AG04449 (cell line): ENCODE results near the gene GTF3C1.

ENCODE experiments used
- CTCF ChIA-PET: fragments of 350-600 bp; formaldehyde crosslinking; extraction: SDS; loops from one replicate; lab custom pipeline; 2021; ENCODE audit warnings: antibody characterized with exemption; lab: Yijun Ruan, JAX
- POLR2A ChIA-PET: fragments of 400-600, 350-600 bp; formaldehyde crosslinking; extraction: SDS; loops from one replicate; lab custom pipeline; 2020; ENCODE audit warnings: antibody characterized with exemption, inconsistent platforms; lab: Yijun Ruan, JAX
- DNase-seq: peaks from one replicate; pipeline ENCODE4 v3.0.0-alpha.2; 2010; ENCODE audit warnings: low read depth, low spot score
- H3K4me3 ChIP-seq: 2 replicates; pipeline ENCODE4 v1.5.1; 2011; ENCODE audit warnings: low read depth, mild to moderate bottlenecking, control low read depth, low read length
- TF ChIP-seq, protein P1 (sequence below): IDR thresholded peaks from one replicate; pipeline ENCODE4 v1.5.1; 2011; ENCODE audit warnings: mild to moderate bottlenecking, moderate library complexity, low read length, control low read depth, inconsistent platforms; ENCODE audit not compliant: insufficient read depth; ENCODE audit errors: missing control alignments

Gene GTF3C1

DNA sequence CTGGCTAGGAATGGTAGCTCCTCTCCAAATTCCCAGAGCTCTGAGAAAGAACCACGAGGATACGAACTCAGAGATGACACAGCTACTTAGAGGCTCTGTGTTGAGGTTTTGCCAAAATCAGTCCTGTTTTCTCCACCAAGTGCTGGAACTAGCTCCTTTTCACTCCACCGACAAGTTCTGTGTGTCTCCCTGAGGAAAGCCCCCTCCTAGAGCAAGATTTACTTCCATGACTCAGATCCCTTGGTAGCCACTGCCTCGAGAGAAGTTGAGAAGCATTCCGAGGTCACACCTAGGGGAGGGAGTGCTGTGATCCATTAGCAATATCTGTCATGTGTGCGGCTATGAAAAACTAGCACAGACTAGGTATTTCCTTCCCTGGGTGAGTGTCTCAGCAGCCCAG lies 117.2 kb downstream of the GTF3C1 start:
- H3K4me3 ChIP-seq: no peak overlapping the region
- TF ChIP-seq, protein P1, sequence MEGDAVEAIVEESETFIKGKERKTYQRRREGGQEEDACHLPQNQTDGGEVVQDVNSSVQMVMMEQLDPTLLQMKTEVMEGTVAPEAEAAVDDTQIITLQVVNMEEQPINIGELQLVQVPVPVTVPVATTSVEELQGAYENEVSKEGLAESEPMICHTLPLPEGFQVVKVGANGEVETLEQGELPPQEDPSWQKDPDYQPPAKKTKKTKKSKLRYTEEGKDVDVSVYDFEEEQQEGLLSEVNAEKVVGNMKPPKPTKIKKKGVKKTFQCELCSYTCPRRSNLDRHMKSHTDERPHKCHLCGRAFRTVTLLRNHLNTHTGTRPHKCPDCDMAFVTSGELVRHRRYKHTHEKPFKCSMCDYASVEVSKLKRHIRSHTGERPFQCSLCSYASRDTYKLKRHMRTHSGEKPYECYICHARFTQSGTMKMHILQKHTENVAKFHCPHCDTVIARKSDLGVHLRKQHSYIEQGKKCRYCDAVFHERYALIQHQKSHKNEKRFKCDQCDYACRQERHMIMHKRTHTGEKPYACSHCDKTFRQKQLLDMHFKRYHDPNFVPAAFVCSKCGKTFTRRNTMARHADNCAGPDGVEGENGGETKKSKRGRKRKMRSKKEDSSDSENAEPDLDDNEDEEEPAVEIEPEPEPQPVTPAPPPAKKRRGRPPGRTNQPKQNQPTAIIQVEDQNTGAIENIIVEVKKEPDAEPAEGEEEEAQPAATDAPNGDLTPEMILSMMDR: no peak
- ChIA-PET CTCF (interaction anchor here (0.9 kb wide), 1 partner anchor 199 kb away, joined by 4 read pairs; no protein-coding TSS in a partner anchor), POLR2A (no interaction called here)
- DNase-seq: no peak

DNA sequence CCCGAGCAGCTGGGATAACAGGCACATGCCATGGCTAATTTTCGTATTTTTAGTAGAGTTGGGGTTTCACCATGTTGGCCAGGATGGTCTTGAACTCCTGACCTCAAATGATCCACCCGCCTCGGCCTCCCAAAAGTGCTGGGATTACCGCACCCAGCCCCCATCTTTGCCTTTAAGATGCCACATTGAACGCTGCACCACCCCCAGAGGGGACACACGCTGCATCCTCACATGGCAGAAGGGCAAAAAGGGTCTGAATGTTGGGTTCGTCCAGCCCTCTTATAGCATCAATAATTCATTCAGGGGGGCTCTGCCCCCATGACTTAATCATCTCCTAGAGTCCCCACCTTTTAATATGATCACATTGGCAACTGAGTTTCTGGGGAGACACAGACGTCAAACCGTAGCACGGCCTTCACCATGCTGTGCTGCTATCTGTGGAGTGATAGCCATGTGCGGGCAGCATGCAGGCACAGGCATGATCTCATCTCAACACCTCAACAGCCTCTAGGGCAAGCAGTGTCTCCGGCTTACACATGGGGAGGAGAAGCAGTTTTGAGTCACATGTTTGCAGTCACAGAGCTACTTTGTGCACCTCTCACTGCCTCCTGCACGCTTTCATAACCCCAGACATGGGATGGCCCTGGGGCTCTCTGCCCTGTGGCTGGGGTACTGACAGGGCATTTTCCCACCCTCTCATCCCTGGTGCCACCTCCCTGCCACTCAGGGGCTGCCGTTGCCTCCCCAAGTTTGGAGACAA lies 117.8 kb downstream of the GTF3C1 start:
- ChIA-PET POLR2A (no interaction called here), CTCF (no interaction called here)
- H3K4me3 ChIP-seq: no peak overlapping the region
- DNase-seq: no peak
- TF ChIP-seq, protein P1: no peak

DNA sequence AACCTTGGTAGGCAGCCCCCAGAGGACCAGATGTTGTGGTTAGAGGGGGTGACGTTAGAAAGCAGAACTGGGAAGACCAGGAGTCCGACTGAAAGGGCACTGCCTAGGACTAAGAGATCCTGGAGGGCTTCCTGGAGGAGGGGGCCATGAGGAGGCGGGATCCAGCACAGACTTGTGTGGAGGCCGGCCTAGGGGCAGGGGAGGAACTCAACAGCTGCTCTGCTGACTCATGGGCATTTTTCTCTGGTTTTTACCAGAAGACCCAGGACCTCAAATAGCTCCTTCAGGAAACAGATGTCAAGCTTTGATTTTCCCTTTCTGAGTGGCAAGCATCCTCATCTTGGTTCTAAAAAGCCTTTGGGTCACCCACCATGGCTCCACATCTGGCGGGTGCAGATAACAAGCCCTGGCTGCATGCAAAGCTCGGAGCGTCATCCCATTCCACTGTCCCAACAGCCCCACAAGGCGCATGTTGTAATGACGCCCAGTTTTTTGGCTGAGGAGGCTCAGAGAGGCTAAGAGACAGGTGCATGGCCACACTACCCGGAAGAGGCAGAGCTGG lies 118.7 kb downstream of the GTF3C1 start:
- no peak for DNase-seq
- ChIA-PET CTCF (interaction anchor here (0.6 to 1.1 kb wide), 4 partner anchors 9 to 196 kb away, joined by 3 read pairs; no protein-coding TSS in a partner anchor), POLR2A (no interaction called here)

DNA sequence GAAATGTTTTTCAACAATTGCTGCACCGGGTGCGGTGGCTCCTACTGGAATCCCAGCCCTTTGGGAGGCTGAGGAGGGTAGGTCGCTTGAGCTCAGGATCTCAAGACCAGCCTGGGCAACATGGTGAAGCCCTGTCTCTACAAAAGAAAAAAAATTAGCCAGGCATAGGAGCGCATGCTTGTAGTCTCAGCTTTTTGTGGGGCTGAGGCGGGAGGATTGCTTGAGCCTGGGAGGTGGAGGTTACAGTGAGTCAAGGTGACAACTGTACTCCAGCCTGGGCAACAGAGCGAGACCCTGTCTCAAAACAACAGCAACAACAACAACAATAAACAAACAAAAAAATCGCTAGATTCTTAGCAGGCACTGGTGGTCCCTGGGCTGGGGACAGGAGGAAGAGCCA lies 119.2 kb downstream of the GTF3C1 start:
- ChIA-PET CTCF (interaction anchor here (0.6 to 1.1 kb wide), 4 partner anchors 9 to 195 kb away, joined by 3 read pairs; no protein-coding TSS in a partner anchor), POLR2A (no interaction called here)
- TF ChIP-seq, protein P1: no peak
- DNase-seq: no peak
- H3K4me3 ChIP-seq: no peak overlapping the region

More for the DNA sequence above, 118.7 kb downstream of the GTF3C1 start:
- TF ChIP-seq, protein P1: no peak
- no peak overlapping the region for H3K4me3 ChIP-seq

DNA sequence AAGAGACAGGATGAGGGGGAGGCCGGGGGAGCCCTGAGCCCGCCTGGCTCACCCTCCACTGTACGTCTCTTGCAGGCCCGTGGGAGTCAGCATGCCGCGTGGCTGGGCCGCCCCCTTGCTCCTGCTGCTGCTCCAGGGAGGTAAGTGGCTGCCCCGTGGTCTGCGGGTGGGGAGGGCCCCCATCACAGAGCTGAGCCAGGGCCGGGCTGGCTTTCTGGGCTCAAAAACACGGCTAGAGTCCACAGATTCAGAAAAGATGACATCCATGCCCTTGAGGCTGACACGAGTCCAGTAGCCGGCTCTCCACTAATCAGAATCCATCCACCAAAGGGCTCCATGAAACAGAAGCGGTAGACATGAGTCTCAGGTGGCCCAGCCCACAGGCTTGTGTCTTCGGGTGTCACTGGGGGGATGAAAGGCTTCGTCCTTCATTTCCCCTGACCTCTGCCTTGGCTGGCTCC lies 119.7 kb downstream of the GTF3C1 start:
- POLR2A ChIA-PET: no interaction called here
- no peak for DNase-seq
- CTCF ChIA-PET: interaction anchor here (1.1 kb wide), 1 partner anchor 195 kb away, joined by 3 read pairs; no protein-coding TSS in a partner anchor
- TF ChIP-seq, protein P1: no peak
- no peak overlapping the region for H3K4me3 ChIP-seq

DNA sequence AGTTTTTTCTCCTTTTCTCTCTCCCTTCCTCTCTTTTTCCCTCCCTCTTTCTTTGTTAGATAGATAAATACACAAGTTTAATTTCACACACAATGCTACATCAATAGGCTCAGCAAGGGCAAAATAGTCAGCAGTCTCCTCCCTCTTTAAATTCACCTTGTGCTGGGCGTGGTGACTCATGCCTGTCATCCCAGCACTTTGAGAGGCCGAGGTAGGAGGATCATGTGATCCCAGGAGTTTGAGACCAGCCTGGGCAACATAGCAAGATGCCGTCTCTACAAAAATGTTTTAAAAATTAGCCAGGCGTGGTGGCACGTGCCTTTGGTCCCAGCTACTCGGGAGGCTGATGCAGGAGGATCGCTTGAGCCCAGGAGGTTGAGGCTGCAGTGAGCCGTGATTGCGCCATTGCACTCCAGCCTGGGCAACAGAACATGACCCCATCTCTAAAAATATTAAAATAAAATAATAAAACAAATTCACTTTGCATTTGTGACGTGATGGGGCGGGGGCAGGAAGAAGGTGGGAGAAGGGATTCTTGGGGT lies 120.3 kb downstream of the GTF3C1 start:
- no peak overlapping the region for H3K4me3 ChIP-seq
- no peak for DNase-seq
- ChIA-PET POLR2A (no interaction called here), CTCF (interaction anchor here (1.3 kb wide), 1 partner anchor 38 kb away, joined by 3 read pairs; no protein-coding TSS in a partner anchor)
- TF ChIP-seq, protein P1: no peak
